Measurements from ENCODE around the gene UMOD. TPM values are rescaled to one million over a fixed set of nuclear protein-coding genes. Genes with fewer than 3 reads are reported as not detected.
"Not testable (repeated sequence)": the region's sequence is repeated elsewhere in the genome, so short reads cannot be mapped to it uniquely, and the experiment has no call there.

Gene UMOD
- total and polyA plus RNA-seq, 4 donors: not detected

DNA sequence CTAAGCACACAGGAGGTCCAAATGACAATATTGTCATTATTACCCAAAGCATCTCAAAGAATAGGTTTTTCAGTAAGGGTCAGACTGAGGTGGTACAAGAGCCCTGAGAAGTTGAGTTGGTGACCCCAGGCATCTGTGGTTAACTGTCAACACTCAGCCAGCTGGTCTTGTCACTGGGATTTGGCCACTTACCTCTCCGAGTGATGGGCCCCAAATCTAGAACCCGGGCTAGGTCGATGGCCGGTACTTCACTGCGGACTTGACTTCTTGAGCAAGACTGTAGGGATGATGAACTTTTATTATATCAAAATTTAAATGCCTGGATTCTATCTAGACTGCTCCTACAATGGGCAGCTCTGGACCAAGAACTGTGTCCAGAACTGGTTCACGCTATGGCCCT, 36.8 kb downstream of the UMOD start (continued):
- TF ChIP-seq ATF3 (IDR thresholded peaks at IDR 0.05): no peak
- no peak for TF ChIP-seq RXRA (IDR thresholded peaks at IDR 0.05)
- no peak for TF ChIP-seq NR2F2 (IDR thresholded peaks at IDR 0.05)
- no peak for TF ChIP-seq RAD21 (IDR thresholded peaks at IDR 0.05)
- TF ChIP-seq CTCF (IDR thresholded peaks at IDR 0.05; ENCODE audit: low read depth, low read length, missing input control): no peak
- no peak for TF ChIP-seq FOXA1 (IDR thresholded peaks at IDR 0.05)
- TF ChIP-seq TAF1 (conservative IDR thresholded peaks at IDR 0.05): no peak
- no peak for TF ChIP-seq EGR1 (IDR thresholded peaks at IDR 0.05; ENCODE audit: low read depth in 2 of 2)
- no peak for TF ChIP-seq YY1 (IDR thresholded peaks at IDR 0.05)

GRCh38 chr16:20314575-20314974, 37.9 kb downstream of the UMOD start:
- Histone ChIP-seq H3K36me3 (ENCODE audit: control insufficient read depth in 4 of 4, insufficient read depth in 3 of 4, low read depth in 1 of 4, low read length in 3 of 4) (no peaks in the 10 kb centered on the region), H3K9me3 (ENCODE audit: control insufficient read depth in 4 of 4, low read length in 3 of 4) (no peaks in the 10 kb centered on the region), H3K4me3 (ENCODE audit: low read depth in 1 of 3, low read length in 3 of 3) (no peak overlapping the region), H3K27ac (ENCODE audit: low read depth in 1 of 2, low read length in 2 of 2) (no peak overlapping the region), H3K9ac (ENCODE audit: low read depth in 1 of 2, low read length in 2 of 2) (no peak overlapping the region), H3K27me3 (ENCODE audit: control insufficient read depth in 4 of 4, insufficient read depth in 4 of 4, low read length in 3 of 4) (peaks cover 0 to 2% (median 0%) of the 10 kb centered on the region in 4 donors), H3K4me1 (ENCODE audit: control insufficient read depth in 4 of 4, insufficient read depth in 4 of 4, low read length in 3 of 4) (no peaks in the 10 kb centered on the region)
- TF ChIP-seq MAX (IDR thresholded peaks at IDR 0.05) (no peak), HNF4A (conservative IDR thresholded peaks at IDR 0.05) (no peak), SP1 (IDR thresholded peaks at IDR 0.05) (no peak), HNF4G (IDR thresholded peaks at IDR 0.05) (no peak), ATF3 (IDR thresholded peaks at IDR 0.05) (no peak), TAF1 (conservative IDR thresholded peaks at IDR 0.05) (no peak), JUND (IDR thresholded peaks at IDR 0.05) (no peak)
- no peak for DNase-seq (ENCODE audit: low spot score)
- WGBS: 89% methylated on average over 3 of the region's 3 CpGs

GRCh38 chr16:20313741-20314140, 38.8 kb downstream of the UMOD start:
- H3K27me3 ChIP-seq (ENCODE audit: control insufficient read depth in 4 of 4, insufficient read depth in 4 of 4, low read length in 3 of 4): no peaks in the 10 kb centered on the region
- H3K36me3 ChIP-seq (ENCODE audit: control insufficient read depth in 4 of 4, insufficient read depth in 3 of 4, low read depth in 1 of 4, low read length in 3 of 4): no peaks in the 10 kb centered on the region
- H3K4me3 ChIP-seq (ENCODE audit: low read depth in 1 of 3, low read length in 3 of 3): no peak overlapping the region
- H3K9me3 ChIP-seq (ENCODE audit: control insufficient read depth in 4 of 4, low read length in 3 of 4): no peaks in the 10 kb centered on the region
- H3K4me1 ChIP-seq (ENCODE audit: control insufficient read depth in 4 of 4, insufficient read depth in 4 of 4, low read length in 3 of 4): no peaks in the 10 kb centered on the region
- TF ChIP-seq RAD21 (IDR thresholded peaks at IDR 0.05) (no peak), RXRA (IDR thresholded peaks at IDR 0.05) (no peak), ZBTB33 (IDR thresholded peaks at IDR 0.05) (no peak), FOXA2 (IDR thresholded peaks at IDR 0.05) (no peak), EGR1 (IDR thresholded peaks at IDR 0.05; ENCODE audit: low read depth in 2 of 2) (no peak), MAX (IDR thresholded peaks at IDR 0.05) (no peak), SP1 (IDR thresholded peaks at IDR 0.05) (no peak), JUND (IDR thresholded peaks at IDR 0.05) (no peak), REST (IDR thresholded peaks at IDR 0.05) (no peak), YY1 (IDR thresholded peaks at IDR 0.05) (no peak), GABPA (IDR thresholded peaks at IDR 0.05 in 1 of 2, conservative IDR thresholded peaks at IDR 0.05 in 1 of 2) (no peak)
- DNase-seq (ENCODE audit: low spot score): no peak
- H3K27ac ChIP-seq (ENCODE audit: low read depth in 1 of 2, low read length in 2 of 2): no peak overlapping the region
- H3K9ac ChIP-seq (ENCODE audit: low read depth in 1 of 2, low read length in 2 of 2): no peak overlapping the region
- 93% methylated on average over 3 of the region's 3 CpGs for WGBS

GRCh38 chr16:20312536-20313095, 39.9 kb downstream of the UMOD start:
- H3K36me3 ChIP-seq (ENCODE audit: control insufficient read depth in 4 of 4, insufficient read depth in 3 of 4, low read depth in 1 of 4, low read length in 3 of 4); DNase-seq (ENCODE audit: low spot score); H3K9me3 ChIP-seq (ENCODE audit: control insufficient read depth in 4 of 4, low read length in 3 of 4); H3K4me3 ChIP-seq (ENCODE audit: low read depth in 1 of 3, low read length in 3 of 3); H3K9ac ChIP-seq (ENCODE audit: low read depth in 1 of 2, low read length in 2 of 2); H3K27ac ChIP-seq (ENCODE audit: low read depth in 1 of 2, low read length in 2 of 2); H3K27me3 ChIP-seq (ENCODE audit: control insufficient read depth in 4 of 4, insufficient read depth in 4 of 4, low read length in 3 of 4); H3K4me1 ChIP-seq (ENCODE audit: control insufficient read depth in 4 of 4, insufficient read depth in 4 of 4, low read length in 3 of 4): not testable (repeated sequence)
- WGBS: 90% methylated on average over 7 of the region's 7 CpGs

Data from liver (tissue), 9 donors.